Tongue (tissue), 2 donors: ENCODE measurements around the gene SETD1A. TPM values are rescaled to one million over a fixed set of nuclear protein-coding genes. Genes with fewer than 3 reads are reported as not detected.

Experiments
- DNase-seq: peaks from one replicate; pipeline ENCODE4 v3.0.0-alpha.2; 2015
- total RNA-seq: library from RNA; depleted of rRNA; stranded (reverse); fragments of >200 nt; gene quantifications from one replicate; pipeline ENCODE4 v1.2.3, GENCODE V29; 2014

Gene SETD1A
- total RNA-seq, 1 donor from 2014 or later = 4.6 TPM

GRCh38 chr16:30983289-30983889 lies 25.8 kb downstream of the SETD1A start:
- no peak for DNase-seq

GRCh38 chr16:30983898-30984610 lies 26.5 kb downstream of the SETD1A start:
- DNase-seq = no peak

- DNase-seq = peak; percentile 93
Observed at GRCh38 chr16:30984669-30985400, 27.3 kb downstream of the SETD1A start, which contains the start of gene HSD3B7. Gene HSD3B7, plus strand, starts transcription at chr16:30985207. Its CDS starts 452 bp downstream, at chr16:30985659.

GRCh38 chr16:30985401-30986128 lies 28.0 kb downstream of the SETD1A start:
- peak; percentile 69 for DNase-seq

- DNase-seq = no peak
Observed at GRCh38 chr16:30986129-30986991, 28.8 kb downstream of the SETD1A start.

- DNase-seq = no peak
Observed at GRCh38 chr16:30987581-30988190, 30.1 kb downstream of the SETD1A start.

- DNase-seq = no peak
Observed at GRCh38 chr16:30989469-30990047, 32.0 kb downstream of the SETD1A start.

GRCh38 chr16:30990105-30990504 lies 32.6 kb downstream of the SETD1A start:
- no peak for DNase-seq

- DNase-seq = no peak
Observed at GRCh38 chr16:30991052-30991451, 33.5 kb downstream of the SETD1A start.

GRCh38 chr16:30992276-30992780 lies 34.8 kb downstream of the SETD1A start:
- DNase-seq = no peak

- DNase-seq = no peak
Observed at GRCh38 chr16:30992931-30993816, 35.6 kb downstream of the SETD1A start.

- DNase-seq = no peak
Observed at GRCh38 chr16:30995927-30996323, 38.4 kb downstream of the SETD1A start.

GRCh38 chr16:30996324-30996984 lies 38.9 kb downstream of the SETD1A start:
- DNase-seq = peak; percentile 31

- DNase-seq = peak; percentile 74
Observed at GRCh38 chr16:30996985-30997724, 39.6 kb downstream of the SETD1A start.

GRCh38 chr16:30997725-30998711 lies 40.5 kb downstream of the SETD1A start:
- DNase-seq = no peak

- DNase-seq = no peak
Observed at GRCh38 chr16:30998852-30999761, 41.6 kb downstream of the SETD1A start.
